ENCODE results near the gene TUBA8.
A peak's percentile ranks its signal among the peaks of the same experiment; 100 is the strongest.

Gene TUBA8

GRCh38 chr22:18109410-18110193 lies 1.0 kb upstream of the TUBA8 start:
- Histone ChIP-seq H3K27ac (ENCODE audit: poor library complexity, severe bottlenecking) (no peak overlapping the region), H3K27me3 (ENCODE audit: insufficient read depth, poor library complexity, severe bottlenecking) (peaks cover 19% of the 10 kb centered on the region), H3K9me3 (ENCODE audit: severe bottlenecking) (no peaks in the 10 kb centered on the region), H3K36me3 (ENCODE audit: low read depth) (no peaks in the 10 kb centered on the region), H3K4me1 (ENCODE audit: insufficient read depth, poor library complexity, severe bottlenecking) (no peaks in the 10 kb centered on the region), H3K4me3 (ENCODE audit: severe bottlenecking) (no peak overlapping the region)
- no peak for DNase-seq (ENCODE audit: low spot score)
- ATAC-seq (ENCODE audit: low read depth) = no peak
- no peak for TF ChIP-seq CTCF (IDR thresholded peaks at IDR 0.05; ENCODE audit: poor library complexity, severe bottlenecking)

GRCh38 chr22:18110954-18111758 lies 547 bp downstream of the TUBA8 start:
- Histone ChIP-seq H3K27me3 (ENCODE audit: insufficient read depth, poor library complexity, severe bottlenecking) (peaks cover 19% of the 10 kb centered on the region), H3K9me3 (ENCODE audit: severe bottlenecking) (no peaks in the 10 kb centered on the region), H3K4me3 (ENCODE audit: severe bottlenecking) (peak overlapping the region; percentile 18), H3K4me1 (ENCODE audit: insufficient read depth, poor library complexity, severe bottlenecking) (no peaks in the 10 kb centered on the region), H3K27ac (ENCODE audit: poor library complexity, severe bottlenecking) (no peak overlapping the region), H3K36me3 (ENCODE audit: low read depth) (no peaks in the 10 kb centered on the region)
- no peak for TF ChIP-seq CTCF (IDR thresholded peaks at IDR 0.05; ENCODE audit: poor library complexity, severe bottlenecking)
- ATAC-seq (ENCODE audit: low read depth) = no peak
- no peak for DNase-seq (ENCODE audit: low spot score)

- no peak overlapping the region for H3K4me3 ChIP-seq (ENCODE audit: severe bottlenecking)
- TF ChIP-seq CTCF (IDR thresholded peaks at IDR 0.05; ENCODE audit: poor library complexity, severe bottlenecking) = no peak
- no peak for DNase-seq (ENCODE audit: low spot score)
- H3K27ac ChIP-seq (ENCODE audit: poor library complexity, severe bottlenecking) = no peak overlapping the region
- H3K36me3 ChIP-seq (ENCODE audit: low read depth) = no peaks in the 10 kb centered on the region
- H3K9me3 ChIP-seq (ENCODE audit: severe bottlenecking) = no peaks in the 10 kb centered on the region
- H3K27me3 ChIP-seq (ENCODE audit: insufficient read depth, poor library complexity, severe bottlenecking) = peaks cover 19% of the 10 kb centered on the region
- no peaks in the 10 kb centered on the region for H3K4me1 ChIP-seq (ENCODE audit: insufficient read depth, poor library complexity, severe bottlenecking)
- no peak for ATAC-seq (ENCODE audit: low read depth)
Observed at GRCh38 chr22:18111759-18112330, 1.2 kb downstream of the TUBA8 start.

GRCh38 chr22:18112440-18112839 lies 1.8 kb downstream of the TUBA8 start:
- no peaks in the 10 kb centered on the region for H3K36me3 ChIP-seq (ENCODE audit: low read depth)
- no peak overlapping the region for H3K4me3 ChIP-seq (ENCODE audit: severe bottlenecking)
- H3K27me3 ChIP-seq (ENCODE audit: insufficient read depth, poor library complexity, severe bottlenecking) = peaks cover 19% of the 10 kb centered on the region
- no peak overlapping the region for H3K27ac ChIP-seq (ENCODE audit: poor library complexity, severe bottlenecking)
- DNase-seq (ENCODE audit: low spot score) = no peak
- H3K4me1 ChIP-seq (ENCODE audit: insufficient read depth, poor library complexity, severe bottlenecking) = no peaks in the 10 kb centered on the region
- TF ChIP-seq CTCF (IDR thresholded peaks at IDR 0.05; ENCODE audit: poor library complexity, severe bottlenecking) = no peak
- no peak for ATAC-seq (ENCODE audit: low read depth)
- no peaks in the 10 kb centered on the region for H3K9me3 ChIP-seq (ENCODE audit: severe bottlenecking)

Data from RWPE2 (cell line).